ENCODE data around the gene CPT1B.

DNA sequence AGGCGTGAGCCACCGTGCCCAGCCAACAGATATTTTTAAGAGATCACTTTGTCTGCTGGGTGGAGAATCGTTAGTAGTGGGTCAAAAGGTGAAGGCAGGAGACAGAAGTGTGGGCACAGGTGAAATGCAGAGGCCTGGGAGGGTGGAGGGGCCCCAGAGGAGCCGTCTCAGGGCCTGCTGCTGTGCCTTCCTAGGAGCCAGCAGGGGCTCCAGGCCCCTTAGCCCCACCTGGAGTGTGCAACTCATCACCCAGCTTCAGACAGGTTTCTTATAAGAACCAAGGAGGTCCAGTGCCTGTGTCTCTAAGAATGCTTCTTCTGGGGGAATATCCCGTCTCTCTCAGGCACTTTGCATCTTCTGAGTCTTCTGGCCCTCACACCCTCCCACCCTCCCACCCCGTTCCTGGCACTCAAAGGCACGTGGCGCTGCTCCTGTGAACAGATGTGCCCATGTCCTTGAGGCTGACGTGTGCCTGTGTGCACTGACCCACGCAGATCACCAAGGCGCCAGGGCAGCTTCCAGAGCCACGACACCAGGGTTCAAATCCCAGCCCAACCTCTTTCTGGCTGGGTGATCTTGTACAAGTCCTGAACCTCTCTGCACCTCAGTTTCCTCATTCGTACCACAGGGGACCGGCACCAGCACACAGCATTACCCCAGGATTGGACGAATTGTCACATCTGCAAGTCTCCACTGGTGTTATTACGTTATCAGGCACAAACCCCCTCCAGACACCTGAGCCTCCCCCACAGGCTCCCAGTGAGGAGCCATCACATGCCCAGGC is 46.3 kb upstream of the CPT1B start:
- no peak for TF ChIP-seq CTCF (IDR thresholded peaks at IDR 0.05; ENCODE audit: borderline replicate concordance, extremely low read depth, low read length, poor library complexity, severe bottlenecking)
- no peak for TF ChIP-seq EZH2 (IDR thresholded peaks at IDR 0.05; ENCODE audit: borderline replicate concordance, low read depth, low read length, severe bottlenecking)

Data from DND-41 (cell line).